Mononuclear cell (primary cell): ENCODE data around the gene PCDH12. TPM values are rescaled to one million over a fixed set of nuclear protein-coding genes. Genes with fewer than 3 reads are reported as not detected.
"Not testable (repeated sequence)": the region's sequence is repeated elsewhere in the genome, so short reads cannot be mapped to it uniquely, and the experiment has no call there.

Experiments
- H3K27me3 ChIP-seq: 2 replicates; pipeline ENCODE4 v1.6.0; 2011; ENCODE audit warnings: low read length, control low read depth; ENCODE audit not compliant: insufficient read depth
- H3K4me1 ChIP-seq: 2 replicates; pipeline ENCODE4 v1.5.1; 2011; ENCODE audit warnings: mild to moderate bottlenecking, low read length, control low read depth; ENCODE audit not compliant: insufficient read depth
- H3K4me3 ChIP-seq: 2 replicates; pipeline ENCODE4 v1.5.1; 2011; ENCODE audit warnings: mild to moderate bottlenecking, low read length, moderate library complexity
- H3K9me3 ChIP-seq: 2 replicates; pipeline ENCODE4 v1.5.1; 2011; ENCODE audit warnings: low read depth, mild to moderate bottlenecking, control low read depth, low read length
- total RNA-seq: library from RNA; depleted of rRNA; stranded (reverse); fragments of >200 nt; gene quantifications from one replicate; pipeline ENCODE4 v1.2.3, GENCODE V29; 2012

PCDH12 gene
- total RNA-seq, 1 donor, result under 0.01 TPM

DNA sequence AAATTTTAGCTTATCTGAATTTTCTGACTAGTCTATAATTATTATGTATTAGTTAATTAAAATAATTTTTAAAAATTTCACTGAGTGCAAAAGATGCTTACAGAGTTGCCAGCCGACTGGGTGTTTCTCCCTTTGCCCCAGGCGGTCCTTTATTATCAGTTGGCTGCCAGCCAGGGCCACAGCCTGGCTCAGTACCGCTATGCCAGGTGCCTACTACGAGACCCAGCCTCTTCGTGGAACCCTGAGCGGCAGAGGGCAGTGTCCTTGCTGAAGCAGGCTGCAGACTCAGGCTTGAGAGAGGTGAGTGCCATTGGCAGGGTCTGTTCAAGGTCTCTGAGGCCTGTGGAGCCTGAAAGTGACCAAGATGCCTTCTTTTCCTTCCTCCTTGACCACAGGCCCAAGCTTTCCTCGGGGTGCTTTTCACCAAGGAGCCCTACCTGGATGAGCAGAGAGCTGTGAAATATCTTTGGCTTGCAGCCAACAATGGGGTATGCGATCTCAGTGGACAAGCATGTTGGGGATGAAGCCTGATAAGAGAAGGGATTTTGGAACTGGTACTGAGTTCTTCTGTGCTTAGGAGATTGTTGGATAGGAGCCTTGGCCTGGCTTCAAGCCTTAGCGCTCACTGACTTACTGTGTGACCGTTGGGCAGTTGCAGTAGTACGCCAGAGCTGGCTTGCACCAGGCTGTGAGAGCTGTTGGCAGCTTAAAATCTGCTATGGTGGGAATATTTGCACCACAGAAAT is 23.7 kb downstream of the PCDH12 start:
- H3K9me3 ChIP-seq, result no peaks in the 10 kb centered on the region
- no peaks in the 10 kb centered on the region for H3K27me3 ChIP-seq
- no peaks in the 10 kb centered on the region for H3K4me1 ChIP-seq
- H3K4me3 ChIP-seq, result no peak overlapping the region

DNA sequence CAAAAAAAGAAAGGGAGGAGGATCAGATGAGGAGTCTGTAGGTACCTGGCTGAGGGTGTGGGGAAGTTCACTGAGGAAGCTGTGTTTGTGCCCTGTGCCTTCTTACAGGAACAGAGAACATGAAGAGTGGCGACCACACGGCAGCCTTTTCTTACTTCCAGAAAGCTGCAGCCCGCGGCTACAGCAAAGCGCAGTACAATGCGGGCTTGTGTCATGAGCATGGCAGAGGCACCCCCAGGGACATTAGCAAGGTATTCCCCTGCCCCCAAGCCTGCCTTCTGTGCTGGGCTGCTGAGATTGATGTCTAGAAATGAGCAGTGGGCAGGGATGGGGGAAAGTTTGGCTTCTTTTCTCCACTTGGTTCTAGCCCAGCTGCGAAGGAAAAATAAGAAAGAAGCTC is 24.9 kb downstream of the PCDH12 start:
- Histone ChIP-seq H3K9me3 (no peaks in the 10 kb centered on the region), H3K4me1 (peaks cover 1% of the 10 kb centered on the region), H3K4me3 (no peak overlapping the region), H3K27me3 (no peaks in the 10 kb centered on the region)

DNA sequence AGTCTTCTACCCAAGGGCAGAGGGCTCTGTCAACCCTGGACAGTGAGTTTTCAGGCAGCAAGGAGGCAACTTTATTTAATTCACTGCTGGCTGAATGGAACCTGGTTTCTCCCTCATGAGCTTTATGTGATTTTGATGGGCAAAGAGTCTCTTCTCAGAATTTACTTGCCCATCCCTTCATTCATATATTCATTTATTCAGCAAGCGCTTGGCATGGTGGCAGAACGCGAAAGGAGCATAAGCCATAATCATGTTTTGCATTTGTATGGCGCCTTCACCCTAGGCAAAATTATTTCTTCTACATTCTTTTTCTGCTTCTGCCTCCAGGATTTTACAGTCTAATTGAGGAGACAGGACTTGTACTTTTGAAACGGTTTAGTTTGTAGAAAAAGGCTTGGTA is 26.3 kb downstream of the PCDH12 start:
- no peaks in the 10 kb centered on the region for H3K27me3 ChIP-seq
- H3K4me1 ChIP-seq, result peaks cover 9% of the 10 kb centered on the region
- H3K4me3 ChIP-seq, result no peak overlapping the region
- no peaks in the 10 kb centered on the region for H3K9me3 ChIP-seq

DNA sequence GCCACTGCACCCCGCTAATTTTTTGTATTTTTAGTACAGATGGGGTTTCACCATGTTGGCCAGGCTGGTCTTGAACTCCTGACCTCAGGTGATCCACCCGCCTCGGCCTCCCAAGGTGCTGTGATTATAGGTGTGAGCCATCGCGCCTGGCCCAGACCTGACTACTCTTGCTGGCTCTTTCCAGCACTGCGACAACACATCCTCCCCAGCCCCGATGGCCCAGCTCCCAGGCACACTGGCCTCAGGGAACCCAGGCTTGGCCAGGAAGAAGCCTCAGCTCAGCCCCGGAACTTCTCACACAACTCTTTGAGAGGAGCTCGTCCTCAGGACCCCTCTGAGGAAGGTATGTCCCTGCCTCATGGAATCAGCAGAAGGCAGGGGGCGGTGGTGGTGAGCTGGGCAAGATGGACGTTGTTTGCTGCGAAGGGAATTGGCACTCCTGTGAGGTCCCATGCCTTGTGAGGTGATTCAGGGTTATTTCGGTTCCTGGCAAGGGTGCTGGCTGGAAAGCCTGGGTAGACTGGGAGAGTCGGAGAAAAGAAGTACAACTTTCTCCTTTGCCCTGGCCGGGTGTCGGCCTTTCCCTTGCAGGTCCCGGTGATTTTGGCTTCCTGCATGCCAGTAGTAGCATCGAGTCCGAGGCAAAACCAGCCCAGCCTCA is 28.5 kb downstream of the PCDH12 start:
- Histone ChIP-seq H3K27me3 (no peaks in the 10 kb centered on the region), H3K4me3 (no peak overlapping the region), H3K4me1 (peaks cover 11% of the 10 kb centered on the region), H3K9me3 (no peaks in the 10 kb centered on the region)

DNA sequence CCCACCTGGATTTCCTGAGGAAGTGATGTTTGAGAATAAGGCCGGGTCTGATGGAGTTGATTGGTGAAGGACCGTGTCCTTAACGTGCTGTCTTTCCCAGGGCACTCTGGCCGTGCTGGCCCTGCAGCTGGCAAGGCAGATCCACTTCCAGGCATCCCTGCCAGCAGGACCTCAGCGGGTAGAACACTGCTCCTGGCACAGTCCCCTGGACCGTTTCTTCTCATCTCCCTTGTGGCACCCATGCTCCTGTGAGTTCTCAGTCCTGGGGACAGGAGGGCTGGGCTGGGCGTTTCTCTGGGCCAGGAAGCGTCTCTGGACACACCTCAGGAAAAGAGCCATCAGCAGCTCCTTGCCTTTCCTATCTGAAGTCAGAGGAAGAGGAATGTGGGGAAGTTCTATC is 30.0 kb downstream of the PCDH12 start:
- no peaks in the 10 kb centered on the region for H3K9me3 ChIP-seq
- no peaks in the 10 kb centered on the region for H3K27me3 ChIP-seq
- peaks cover 20% of the 10 kb centered on the region for H3K4me1 ChIP-seq
- no peak overlapping the region for H3K4me3 ChIP-seq

DNA sequence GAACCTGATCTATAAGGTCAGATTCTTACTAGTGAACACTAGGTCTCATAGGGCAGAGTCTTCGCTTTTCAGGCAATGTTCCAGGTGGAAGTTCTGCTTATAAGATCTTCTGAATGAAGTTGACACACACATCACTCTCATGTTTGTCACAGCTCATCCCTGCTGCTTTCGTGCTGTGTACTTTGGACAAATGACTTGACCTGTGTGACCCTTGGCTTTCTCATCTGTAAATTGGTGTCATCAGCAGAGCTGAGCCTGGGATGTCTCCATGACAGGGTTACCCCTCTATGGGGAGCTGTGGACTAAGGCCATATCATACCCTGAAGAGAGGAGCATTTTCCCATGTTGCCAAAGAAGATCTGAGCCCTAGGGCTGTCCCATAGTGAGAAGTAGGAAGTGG is 31.6 kb downstream of the PCDH12 start:
- H3K4me3 ChIP-seq, result no peak overlapping the region
- H3K9me3 ChIP-seq, result no peaks in the 10 kb centered on the region
- peaks cover 27% of the 10 kb centered on the region for H3K4me1 ChIP-seq
- H3K27me3 ChIP-seq, result no peaks in the 10 kb centered on the region

DNA sequence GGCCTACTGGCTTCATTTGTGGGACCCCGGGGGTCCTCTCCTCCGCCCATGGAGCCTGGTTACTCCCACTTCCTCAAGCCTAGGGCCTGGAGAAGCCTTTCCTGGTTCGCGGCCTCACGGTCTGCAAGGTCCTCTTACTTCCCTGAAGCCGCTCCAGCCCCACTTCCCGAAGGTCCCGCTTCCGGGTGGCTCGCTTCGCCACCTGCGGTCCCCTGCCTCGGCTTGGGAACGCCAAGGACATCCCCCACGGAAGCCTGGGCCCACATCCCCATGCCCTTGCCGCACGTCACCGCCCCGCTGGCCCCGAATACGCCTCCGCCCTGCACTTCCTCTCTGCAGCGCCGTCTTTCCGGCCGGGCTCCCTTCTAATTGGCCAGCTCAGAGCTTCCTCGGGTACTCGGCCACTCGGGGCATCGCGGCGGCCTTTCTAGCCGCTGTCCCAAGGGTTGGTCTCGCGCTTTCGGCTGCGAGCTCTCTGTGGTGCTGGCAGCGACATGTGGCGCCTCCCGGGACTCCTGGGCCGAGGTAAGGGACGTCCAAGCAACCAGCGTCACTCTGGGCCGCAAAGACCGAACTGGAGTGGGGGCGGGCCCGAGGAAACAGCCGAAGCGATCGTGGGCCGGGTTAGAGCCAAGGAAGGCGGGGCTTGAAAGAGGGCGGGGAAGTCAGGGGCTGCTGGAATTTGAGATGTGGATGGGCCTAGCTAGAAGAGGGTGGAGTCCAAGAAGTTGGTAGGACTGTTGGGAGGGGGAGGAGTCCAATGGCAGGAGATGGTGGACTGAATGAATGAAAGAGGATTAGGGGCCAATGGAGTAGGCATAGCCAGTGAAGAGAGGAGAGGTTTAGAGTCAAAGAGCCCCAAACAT is 34.3 kb downstream of the PCDH12 start, which contains the start of gene DELE1:
Gene DELE1 (plus strand): TSS at position 424 of the 866 bp plus-strand sequence. CDS start 71 bp downstream, at position 495.
- no peaks in the 10 kb centered on the region for H3K27me3 ChIP-seq
- peak within 1 kb of the TSS; percentile 47 for H3K4me3 ChIP-seq
- H3K9me3 ChIP-seq, result no peaks in the 10 kb centered on the region
- H3K4me1 ChIP-seq, result peaks cover 27% of the 10 kb centered on the region

DNA sequence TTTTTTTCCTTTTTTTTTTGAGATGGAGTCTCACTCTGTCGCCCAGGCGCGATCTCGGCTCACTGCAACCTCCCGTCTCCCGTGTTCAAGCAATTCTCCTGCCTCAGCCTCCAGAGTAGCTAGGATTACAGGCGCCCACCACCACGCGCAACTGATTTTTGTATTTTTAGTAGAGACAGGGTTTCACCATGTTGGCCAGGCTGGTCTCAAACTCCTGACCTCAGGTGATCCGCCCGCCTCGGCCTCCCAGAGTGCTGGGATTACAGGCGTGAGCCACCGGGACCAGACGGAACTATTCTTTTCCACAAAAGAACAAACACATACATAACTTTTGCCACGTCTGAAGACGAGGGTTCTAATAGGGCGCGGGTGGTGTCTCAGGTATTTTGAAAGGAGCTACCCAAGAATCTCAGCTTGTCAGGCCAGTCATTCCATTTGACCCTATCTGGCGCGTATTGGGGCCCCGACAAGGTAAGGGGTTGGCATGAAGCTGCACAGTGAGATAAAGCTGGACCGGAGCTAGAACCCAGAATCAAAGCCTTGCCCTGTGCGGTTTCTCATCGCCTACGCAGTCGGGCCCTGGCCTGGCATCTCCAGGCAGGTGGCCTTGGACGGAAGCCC is 35.1 kb downstream of the PCDH12 start:
- peak overlapping the region; percentile 47 for H3K4me3 ChIP-seq
- peaks cover 24% of the 10 kb centered on the region for H3K4me1 ChIP-seq
- H3K9me3 ChIP-seq, H3K27me3 ChIP-seq: not testable (repeated sequence)

DNA sequence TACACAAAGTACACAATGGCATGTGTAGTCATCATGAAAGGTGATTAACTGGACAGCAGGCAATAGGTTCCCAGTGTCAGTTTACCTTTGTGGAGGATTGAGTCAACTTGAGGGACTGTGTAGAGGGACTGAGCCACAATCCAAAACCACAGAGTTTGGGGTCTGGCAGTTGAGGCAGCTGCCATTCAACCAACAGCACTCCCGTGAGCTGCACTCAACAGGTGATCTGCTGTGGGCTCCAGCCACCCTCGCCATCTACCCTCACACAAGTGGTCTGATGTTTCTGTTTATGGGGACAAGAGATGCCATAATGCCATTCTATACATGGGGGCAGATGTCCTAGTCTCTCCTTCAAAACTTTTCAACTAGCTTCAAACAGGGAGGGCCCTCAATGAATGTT is 37.2 kb downstream of the PCDH12 start:
- H3K4me3 ChIP-seq, result no peak overlapping the region
- H3K4me1 ChIP-seq, result peaks cover 17% of the 10 kb centered on the region
- H3K9me3 ChIP-seq, result no peaks in the 10 kb centered on the region
- H3K27me3 ChIP-seq, result no peaks in the 10 kb centered on the region

DNA sequence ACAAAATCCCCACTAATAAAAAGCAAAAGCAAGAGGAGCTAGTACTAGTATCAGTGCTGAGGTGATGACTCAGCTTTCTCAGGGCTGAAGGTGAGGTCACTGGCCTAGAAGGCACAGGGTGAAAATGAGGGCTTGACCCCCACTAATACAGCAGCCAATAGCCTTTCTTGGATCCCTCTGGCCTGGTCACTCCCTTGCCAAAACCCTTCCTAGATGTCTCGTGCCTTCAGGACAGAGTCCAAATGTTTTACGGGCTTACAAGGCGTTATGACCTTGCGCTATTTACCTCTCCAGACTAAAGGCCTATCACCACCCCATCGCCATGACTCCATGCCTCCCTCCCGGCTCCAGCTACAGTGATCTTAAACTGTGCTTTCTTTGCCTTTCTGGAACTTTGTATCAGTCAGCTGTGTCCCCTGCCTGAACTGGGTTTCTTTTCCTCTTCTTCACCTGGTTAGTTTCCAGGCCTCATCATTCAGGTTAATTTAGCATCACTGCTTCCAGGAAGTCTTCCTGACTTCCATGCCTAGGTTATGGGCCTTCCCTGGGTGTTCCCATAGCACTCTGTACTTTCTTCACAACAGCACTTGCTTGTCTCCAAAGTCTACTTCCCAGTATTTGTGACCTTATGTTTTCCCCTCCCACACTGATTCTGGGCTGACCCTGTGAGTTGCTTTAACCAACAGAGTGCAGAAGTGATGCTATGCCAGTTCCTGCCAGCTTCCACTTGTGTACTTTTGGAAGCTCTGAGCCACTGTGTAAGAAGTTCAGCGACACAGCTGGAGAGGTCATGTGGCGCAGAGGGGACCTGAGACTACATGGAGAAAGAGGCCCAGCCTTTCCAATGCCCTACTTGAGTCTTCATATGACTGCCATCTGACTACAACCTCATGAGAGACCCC is 38.5 kb downstream of the PCDH12 start:
- Histone ChIP-seq H3K4me1 (peaks cover 17% of the 10 kb centered on the region), H3K27me3 (peaks cover 2% of the 10 kb centered on the region), H3K4me3 (no peak overlapping the region), H3K9me3 (no peaks in the 10 kb centered on the region)

DNA sequence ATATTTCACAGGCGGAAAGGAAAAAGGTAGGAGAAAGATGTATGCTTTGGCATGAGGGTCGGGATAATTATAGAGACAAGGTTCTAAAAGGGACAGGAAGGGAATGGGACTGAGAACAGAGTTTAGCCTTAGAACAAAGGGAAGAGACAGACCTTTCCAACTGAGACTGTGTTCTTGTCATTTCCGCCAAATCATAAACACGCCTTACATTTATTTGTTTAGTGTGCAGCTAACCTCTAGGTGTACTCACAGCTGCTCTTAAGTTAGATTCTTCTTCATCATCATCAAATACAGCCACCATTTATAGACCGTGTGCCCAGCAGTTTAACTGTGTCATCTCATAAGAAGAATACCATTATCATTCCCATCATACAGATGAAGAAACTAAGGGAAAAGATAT is 40.2 kb downstream of the PCDH12 start:
- H3K4me1 ChIP-seq, result peaks cover 19% of the 10 kb centered on the region
- no peaks in the 10 kb centered on the region for H3K9me3 ChIP-seq
- no peak overlapping the region for H3K4me3 ChIP-seq
- H3K27me3 ChIP-seq, result peaks cover 15% of the 10 kb centered on the region

DNA sequence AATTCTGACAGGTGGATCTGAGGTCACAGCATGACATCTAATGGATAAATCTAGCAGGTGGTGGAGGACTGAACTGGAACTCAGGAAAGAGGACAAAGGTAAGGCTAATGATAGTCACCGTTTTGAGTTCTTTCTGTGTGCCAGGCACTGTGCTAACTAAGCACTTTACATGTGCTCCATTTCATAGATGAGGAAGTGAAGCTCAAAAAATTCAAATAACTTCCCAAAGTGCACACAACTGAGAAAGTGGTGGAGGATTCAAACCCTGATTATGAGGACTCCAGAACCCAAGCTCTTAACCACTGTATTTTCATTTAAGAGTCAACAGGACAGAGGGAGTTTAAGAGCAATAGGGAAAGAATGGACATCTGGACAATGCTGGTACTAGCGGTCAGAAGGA is 41.5 kb downstream of the PCDH12 start:
- Histone ChIP-seq H3K9me3 (no peaks in the 10 kb centered on the region), H3K4me3 (no peak overlapping the region), H3K27me3 (peaks cover 22% of the 10 kb centered on the region), H3K4me1 (peaks cover 16% of the 10 kb centered on the region)

DNA sequence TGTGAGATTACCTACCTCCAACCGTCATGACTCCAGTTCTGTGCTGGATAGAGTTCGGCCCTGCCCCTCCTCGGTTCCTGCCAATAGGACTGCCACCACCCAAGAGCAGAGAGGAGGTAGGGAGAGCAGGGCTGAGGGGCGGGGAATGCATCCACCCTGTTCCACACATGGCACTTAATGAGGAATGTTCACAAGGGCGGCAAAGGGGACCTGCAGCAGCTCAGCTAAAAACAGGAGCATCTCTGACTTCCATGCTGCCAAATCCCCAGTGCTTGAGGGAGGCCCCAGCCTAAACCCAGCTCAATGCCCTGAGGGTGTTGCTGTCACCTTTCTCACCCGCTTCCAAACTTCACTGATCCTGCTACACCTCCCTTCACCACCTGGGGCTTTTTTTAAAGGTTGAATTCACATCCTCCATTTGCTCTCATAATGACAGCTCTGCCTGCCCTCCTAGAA is 42.1 kb downstream of the PCDH12 start:
- Histone ChIP-seq H3K9me3 (no peaks in the 10 kb centered on the region), H3K4me3 (no peak overlapping the region), H3K4me1 (peaks cover 16% of the 10 kb centered on the region), H3K27me3 (peaks cover 22% of the 10 kb centered on the region)

DNA sequence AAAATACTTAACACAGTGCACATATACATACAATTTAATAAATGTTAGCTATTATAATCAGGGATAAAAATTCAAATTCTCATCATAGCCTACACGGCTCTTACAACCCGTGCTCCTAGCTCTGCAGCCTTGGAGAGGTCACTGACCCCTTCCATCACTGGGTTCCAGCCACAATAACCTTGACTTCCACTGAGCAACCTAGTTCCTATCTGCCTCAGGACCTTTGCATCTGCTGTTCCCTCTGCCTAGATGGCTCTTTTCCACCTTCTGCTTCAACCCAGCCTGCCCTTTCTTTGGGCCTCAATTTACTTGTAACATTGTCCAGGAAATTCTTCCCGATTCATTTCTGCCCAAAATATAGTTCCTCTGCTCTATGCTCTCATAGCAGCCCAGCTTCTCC is 43.2 kb downstream of the PCDH12 start:
- Histone ChIP-seq H3K4me3 (no peak overlapping the region), H3K9me3 (no peaks in the 10 kb centered on the region), H3K27me3 (peaks cover 22% of the 10 kb centered on the region), H3K4me1 (peaks cover 16% of the 10 kb centered on the region)
